ENCODE data around the gene CMBL. TPM values are rescaled to one million over a fixed set of nuclear protein-coding genes. Genes with fewer than 3 reads are reported as not detected.

The CMBL gene
- polyA plus RNA-seq, 1 experiment, result 43.0 TPM

DNA sequence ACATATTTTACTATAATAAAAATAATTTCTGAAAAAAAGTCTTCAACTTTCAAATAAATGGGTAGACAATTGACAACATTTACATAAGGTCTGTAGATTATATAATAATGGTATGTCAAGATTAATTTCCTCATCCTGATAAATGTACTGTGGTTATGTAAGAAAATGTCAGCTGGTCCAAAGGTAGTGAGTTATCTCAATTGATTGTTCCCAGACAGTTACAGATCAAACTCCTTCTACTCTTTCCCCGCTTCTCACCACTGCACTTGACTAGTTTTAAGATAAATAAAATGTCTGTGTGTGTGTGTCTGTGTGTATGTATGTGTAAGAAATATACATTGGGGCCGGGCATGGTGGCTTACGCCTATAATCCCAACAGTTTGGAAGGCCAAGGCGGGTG, 29.4 kb upstream of the CMBL start:
- CTCF ChIA-PET, result interaction anchor here (0.7 to 1.0 kb wide), 3 partner anchors 18 to 1244 kb away, joined by 3 to 6 read pairs (median 4); no protein-coding TSS in a partner anchor

DNA sequence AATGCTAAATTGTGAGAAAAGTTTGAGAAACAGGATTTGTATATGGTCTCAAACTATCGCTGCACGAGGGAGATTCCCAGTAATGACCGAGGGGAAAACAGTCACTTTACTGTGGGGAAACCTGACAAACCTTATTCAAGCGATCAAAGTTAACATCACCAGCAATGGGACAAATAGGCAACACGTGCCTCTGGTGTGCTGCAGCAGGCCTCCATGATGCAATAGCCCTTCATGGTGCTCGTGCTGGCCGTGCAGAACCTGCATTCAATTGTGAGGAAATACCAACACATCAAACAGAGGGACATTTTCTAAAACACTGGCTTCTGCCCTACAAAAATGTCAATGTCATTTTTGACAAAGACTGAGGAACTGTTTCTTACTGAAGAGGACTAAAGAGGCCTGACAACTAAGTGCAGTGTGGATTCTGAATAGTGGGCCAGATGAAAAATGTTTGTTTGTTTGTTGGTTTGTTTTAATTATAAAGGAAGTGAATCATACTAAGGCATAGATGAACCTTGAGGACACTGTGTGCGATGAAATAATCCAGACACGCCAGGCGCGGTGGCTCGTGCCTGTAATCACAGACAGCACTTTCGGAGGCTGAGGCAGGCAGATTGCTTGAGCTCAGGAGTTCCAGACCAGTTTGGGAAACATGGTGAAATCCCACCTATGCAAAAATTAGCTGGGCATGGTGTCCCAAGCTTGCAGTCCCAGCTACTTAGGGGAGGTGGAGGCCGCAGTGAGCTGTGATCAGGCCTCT, 28.2 kb upstream of the CMBL start:
- DNase-seq (ENCODE audit: low read depth, low spot score), result no peak
- H3K4me3 ChIP-seq (ENCODE audit: low read depth, low read length), result no peak overlapping the region
- ChIA-PET POLR2A (no interaction called here), CTCF (no interaction called here)
- TF ChIP-seq, protein P1, sequence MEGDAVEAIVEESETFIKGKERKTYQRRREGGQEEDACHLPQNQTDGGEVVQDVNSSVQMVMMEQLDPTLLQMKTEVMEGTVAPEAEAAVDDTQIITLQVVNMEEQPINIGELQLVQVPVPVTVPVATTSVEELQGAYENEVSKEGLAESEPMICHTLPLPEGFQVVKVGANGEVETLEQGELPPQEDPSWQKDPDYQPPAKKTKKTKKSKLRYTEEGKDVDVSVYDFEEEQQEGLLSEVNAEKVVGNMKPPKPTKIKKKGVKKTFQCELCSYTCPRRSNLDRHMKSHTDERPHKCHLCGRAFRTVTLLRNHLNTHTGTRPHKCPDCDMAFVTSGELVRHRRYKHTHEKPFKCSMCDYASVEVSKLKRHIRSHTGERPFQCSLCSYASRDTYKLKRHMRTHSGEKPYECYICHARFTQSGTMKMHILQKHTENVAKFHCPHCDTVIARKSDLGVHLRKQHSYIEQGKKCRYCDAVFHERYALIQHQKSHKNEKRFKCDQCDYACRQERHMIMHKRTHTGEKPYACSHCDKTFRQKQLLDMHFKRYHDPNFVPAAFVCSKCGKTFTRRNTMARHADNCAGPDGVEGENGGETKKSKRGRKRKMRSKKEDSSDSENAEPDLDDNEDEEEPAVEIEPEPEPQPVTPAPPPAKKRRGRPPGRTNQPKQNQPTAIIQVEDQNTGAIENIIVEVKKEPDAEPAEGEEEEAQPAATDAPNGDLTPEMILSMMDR (IDR thresholded peaks at IDR 0.05; ENCODE audit: low read depth, low read length), result no peak
- H3K27ac ChIP-seq (ENCODE audit: low read depth, low read length), result no peak overlapping the region
- no peaks in the 10 kb centered on the region; the same call in 1 of the 2 replicates for H3K9me3 ChIP-seq (ENCODE audit: control insufficient read depth, insufficient read depth, low read length)
- H3K27me3 ChIP-seq (ENCODE audit: control insufficient read depth, insufficient read depth, low read length), result no peaks in the 10 kb centered on the region

More for the DNA sequence above, 29.4 kb upstream of the CMBL start:
- POLR2A ChIA-PET, result no interaction called here
- TF ChIP-seq, protein P1 (IDR thresholded peaks at IDR 0.05; ENCODE audit: low read depth, low read length), result no peak
- H3K27me3 ChIP-seq (ENCODE audit: control insufficient read depth, insufficient read depth, low read length), result no peaks in the 10 kb centered on the region
- H3K27ac ChIP-seq (ENCODE audit: low read depth, low read length), result no peak overlapping the region
- no peak overlapping the region for H3K4me3 ChIP-seq (ENCODE audit: low read depth, low read length)
- H3K9me3 ChIP-seq (ENCODE audit: control insufficient read depth, insufficient read depth, low read length), result no peaks in the 10 kb centered on the region; the same call in 1 of the 2 replicates
- DNase-seq (ENCODE audit: low read depth, low spot score), result no peak

DNA sequence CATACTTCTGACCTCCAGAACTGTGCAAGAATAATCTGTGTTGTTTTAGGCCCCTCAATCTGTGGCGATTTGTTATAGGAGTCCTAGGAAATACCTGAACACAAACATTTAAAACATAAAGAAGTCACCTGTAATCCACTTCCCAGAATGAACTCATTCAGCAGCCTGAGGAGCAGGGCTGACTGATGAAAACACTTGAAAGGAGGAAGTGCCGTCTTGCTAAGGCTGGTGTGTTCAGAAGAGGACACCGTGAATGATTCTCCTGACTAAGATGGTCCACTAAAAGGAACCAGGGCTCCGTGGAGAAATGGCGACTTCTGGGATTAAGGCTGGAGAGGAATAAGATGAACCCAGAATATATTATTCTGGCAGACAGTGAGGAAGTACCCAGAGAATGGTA, 27.1 kb upstream of the CMBL start:
- ChIA-PET CTCF (interaction anchor here (2.5 kb wide), 1 partner anchor 51 kb away, joined by 12 read pairs; no protein-coding TSS in a partner anchor), POLR2A (no interaction called here)
- Histone ChIP-seq H3K4me3 (ENCODE audit: low read depth, low read length) (no peak overlapping the region), H3K27me3 (ENCODE audit: control insufficient read depth, insufficient read depth, low read length) (no peaks in the 10 kb centered on the region), H3K27ac (ENCODE audit: low read depth, low read length) (no peak overlapping the region), H3K9me3 (ENCODE audit: control insufficient read depth, insufficient read depth, low read length) (no peaks in the 10 kb centered on the region; the same call in 1 of the 2 replicates)
- no peak for DNase-seq (ENCODE audit: low read depth, low spot score)
- TF ChIP-seq, protein P1 (IDR thresholded peaks at IDR 0.05; ENCODE audit: low read depth, low read length), result no peak

DNA sequence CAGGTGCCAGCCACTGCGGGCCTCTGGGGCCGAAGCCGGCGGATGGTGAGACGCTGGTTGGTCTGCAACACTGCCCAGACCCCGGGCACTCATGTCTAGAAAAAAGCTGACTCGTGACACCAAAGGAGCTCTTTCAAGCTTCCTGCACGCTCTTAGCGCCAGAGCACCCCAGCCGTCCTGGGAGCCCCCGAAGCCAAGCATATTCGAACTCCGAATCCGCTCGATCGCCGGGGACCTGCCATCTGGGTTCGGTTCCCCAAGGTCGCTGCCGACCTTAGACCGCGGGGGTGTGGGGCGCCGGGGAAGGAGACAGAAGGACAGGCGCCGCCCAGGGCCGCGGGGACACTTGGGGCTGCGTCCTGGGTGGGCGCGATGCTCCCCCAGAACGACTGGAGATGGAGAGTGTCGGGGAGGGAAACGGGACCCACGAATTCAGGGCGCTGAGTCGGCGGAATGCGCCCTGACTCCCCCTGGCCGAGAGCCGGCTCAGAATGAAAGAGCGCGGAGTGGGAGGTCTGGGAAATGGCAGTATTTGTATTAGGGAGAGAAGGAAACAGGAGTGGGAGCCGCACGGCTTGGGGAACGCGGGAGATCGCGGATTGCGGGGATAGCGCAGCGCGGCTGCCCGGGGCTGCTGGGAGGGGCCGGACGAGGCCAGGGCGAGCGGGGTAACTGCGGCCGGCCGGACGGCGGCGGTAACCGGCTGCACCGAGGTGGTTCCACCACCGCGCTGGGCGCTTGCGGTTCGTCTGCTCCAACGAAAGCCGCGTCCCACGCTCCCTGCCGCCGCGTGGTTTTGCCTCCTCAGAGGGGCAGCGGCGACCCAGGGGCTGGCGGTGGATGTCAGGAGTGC, 25.7 kb upstream of the CMBL start:
- TF ChIP-seq, protein P1 (IDR thresholded peaks at IDR 0.05; ENCODE audit: low read depth, low read length), result no peak
- DNase-seq (ENCODE audit: low read depth, low spot score), result no peak
- no peaks in the 10 kb centered on the region for H3K27me3 ChIP-seq (ENCODE audit: control insufficient read depth, insufficient read depth, low read length)
- no peaks in the 10 kb centered on the region; the same call in 1 of the 2 replicates for H3K9me3 ChIP-seq (ENCODE audit: control insufficient read depth, insufficient read depth, low read length)
- ChIA-PET CTCF (interaction anchor here (2.5 kb wide), 1 partner anchor 50 kb away, joined by 12 read pairs; no protein-coding TSS in a partner anchor), POLR2A (interaction anchor here (1.4 kb wide), 1 partner anchor 20 kb away, joined by 4 read pairs; the partner anchor contains the start of gene MARCHF6)
- H3K27ac ChIP-seq (ENCODE audit: low read depth, low read length), result no peak overlapping the region
- peak overlapping the region; percentile 60 for H3K4me3 ChIP-seq (ENCODE audit: low read depth, low read length)

All from AG04450 (cell line).